Measurements from ENCODE around the gene RUVBL1. TPM values are rescaled to one million over a fixed set of nuclear protein-coding genes. Genes with fewer than 3 reads are reported as not detected.
A peak's percentile ranks its signal among the peaks of the same experiment; 100 is the strongest.

Gene RUVBL1
- total and polyA plus RNA-seq, 11 donors = 14.1 to 44.6 (median 26.2) TPM

DNA sequence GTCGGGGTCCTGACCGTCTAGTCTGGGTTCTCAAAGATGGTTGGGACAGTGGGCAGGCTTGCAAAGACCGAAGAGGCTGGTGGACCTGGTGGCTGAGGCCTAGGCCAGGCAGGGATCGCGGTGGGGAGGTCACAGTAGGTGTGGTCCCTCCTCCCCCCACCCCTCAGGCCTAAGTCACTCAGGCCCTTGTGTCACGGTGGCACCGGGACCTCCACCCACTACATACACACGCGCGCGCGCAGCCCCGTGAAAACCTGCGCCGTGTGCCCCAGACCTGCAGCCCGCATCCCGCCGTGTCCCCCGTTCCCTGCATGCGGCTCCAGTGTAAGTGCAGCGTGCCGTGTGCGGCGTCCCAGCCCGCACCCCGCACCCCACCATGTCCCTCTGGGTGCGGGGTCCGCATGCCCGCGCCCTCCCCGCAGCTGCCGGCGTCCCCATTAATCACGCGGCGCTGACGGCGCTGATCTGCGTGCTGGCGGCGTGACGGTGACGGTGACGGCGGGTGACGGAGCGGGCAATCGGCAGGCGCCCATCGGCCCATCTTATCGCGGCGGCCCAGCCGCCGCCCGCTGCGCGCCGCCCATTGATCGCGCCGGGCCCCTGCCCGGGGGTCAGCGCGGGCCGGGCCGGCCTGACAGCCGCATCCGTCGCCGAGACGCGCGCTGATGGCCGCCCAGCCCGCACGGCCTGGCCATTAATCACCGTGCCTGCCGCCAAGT is 47.0 kb downstream of the RUVBL1 start:
- H3K27ac ChIP-seq = peak overlapping the region in 4 of 12 donors; percentile 31 to 65 (median 46)
- 11 to 43% (median 19%) methylated on average over 21 to 79 of the region's 79 CpGs for WGBS, 4 donors
- H3K4me1 ChIP-seq = peaks cover 0 to 72% (median 31%) of the 10 kb centered on the region in 12 donors
- peak in 2 of 5 donors; percentile 43 to 50 for DNase-seq
- H3K27me3 ChIP-seq = no peaks in the 10 kb centered on the region
- intact Hi-C loops (cut with DNase I) = loop anchor here in 6 of 10 donors (5.0 to 10.0 kb wide), 6 partner anchors 46 to 531 kb away; partner anchors contain the start of gene RUVBL1 (in 1 of the 6)
- peak overlapping the region; percentile 20 to 63 (median 52) for H3K4me3 ChIP-seq
- no peaks in the 10 kb centered on the region for H3K9me3 ChIP-seq
- TF ChIP-seq POLR2A (IDR thresholded peaks at IDR 0.05) = peak in 1 of 2 donors; percentile 23
- TF ChIP-seq, protein P1, sequence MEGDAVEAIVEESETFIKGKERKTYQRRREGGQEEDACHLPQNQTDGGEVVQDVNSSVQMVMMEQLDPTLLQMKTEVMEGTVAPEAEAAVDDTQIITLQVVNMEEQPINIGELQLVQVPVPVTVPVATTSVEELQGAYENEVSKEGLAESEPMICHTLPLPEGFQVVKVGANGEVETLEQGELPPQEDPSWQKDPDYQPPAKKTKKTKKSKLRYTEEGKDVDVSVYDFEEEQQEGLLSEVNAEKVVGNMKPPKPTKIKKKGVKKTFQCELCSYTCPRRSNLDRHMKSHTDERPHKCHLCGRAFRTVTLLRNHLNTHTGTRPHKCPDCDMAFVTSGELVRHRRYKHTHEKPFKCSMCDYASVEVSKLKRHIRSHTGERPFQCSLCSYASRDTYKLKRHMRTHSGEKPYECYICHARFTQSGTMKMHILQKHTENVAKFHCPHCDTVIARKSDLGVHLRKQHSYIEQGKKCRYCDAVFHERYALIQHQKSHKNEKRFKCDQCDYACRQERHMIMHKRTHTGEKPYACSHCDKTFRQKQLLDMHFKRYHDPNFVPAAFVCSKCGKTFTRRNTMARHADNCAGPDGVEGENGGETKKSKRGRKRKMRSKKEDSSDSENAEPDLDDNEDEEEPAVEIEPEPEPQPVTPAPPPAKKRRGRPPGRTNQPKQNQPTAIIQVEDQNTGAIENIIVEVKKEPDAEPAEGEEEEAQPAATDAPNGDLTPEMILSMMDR (IDR thresholded peaks at IDR 0.05) = no peak
- peak in 3 of 4 donors; percentile 1 to 9 (median 8) for ATAC-seq
- H3K36me3 ChIP-seq = peaks cover 0 to 31% (median 16%) of the 10 kb centered on the region in 9 donors

DNA sequence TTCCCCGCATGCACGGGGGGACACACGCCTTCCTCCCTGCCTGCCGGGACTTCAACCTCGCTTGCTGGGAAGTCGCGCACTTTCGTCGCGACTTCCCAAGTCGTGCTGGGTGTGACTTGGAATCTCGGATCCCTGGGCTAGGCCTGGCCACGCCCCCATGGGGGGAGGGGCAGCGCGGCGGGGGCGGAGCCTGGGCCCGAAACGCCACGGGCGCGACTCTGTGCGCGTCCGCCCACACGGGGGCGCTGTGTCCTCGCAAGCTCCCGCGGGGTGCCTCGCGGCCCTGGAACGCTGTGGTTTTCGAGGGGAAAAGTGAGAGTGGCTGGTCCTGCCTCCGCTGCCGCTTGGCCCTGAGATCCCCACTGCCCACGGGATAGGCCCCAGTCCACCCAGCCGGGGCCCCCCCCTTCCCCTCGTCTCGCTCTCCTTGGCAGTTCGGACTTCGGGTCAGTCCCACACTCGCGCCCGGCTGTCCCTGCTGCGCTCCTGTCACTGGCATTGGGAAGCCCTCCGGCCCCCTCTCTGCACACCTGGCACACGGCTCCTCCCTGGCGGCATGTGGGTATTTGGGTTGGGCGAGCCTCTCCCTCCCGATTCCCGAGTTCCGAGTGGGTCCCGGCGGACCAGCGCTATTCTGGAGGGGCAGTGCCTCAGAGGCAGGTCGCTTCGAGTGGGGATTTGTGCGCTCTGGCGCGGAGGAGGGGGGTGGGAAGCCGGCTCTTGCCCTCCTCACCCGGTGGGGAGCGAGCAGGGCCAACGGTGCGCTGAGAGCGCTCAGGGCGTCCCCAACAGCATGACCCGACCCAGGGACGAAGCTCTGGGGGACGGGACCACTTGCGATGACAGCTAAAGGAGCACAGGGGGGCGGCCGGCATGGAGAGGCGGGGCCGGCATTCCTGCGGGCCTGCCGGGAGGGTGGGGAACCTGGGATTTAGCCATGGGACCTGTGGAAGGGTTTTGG is 47.8 kb downstream of the RUVBL1 start:
- no peaks in the 10 kb centered on the region for H3K27me3 ChIP-seq
- TF ChIP-seq, protein P1 (IDR thresholded peaks at IDR 0.05) = peak; percentile 94 to 99 (median 98)
- peak in 1 of 2 donors; percentile 36 for TF ChIP-seq POLR2A (IDR thresholded peaks at IDR 0.05)
- H3K4me3 ChIP-seq = peak overlapping the region; percentile 8 to 63 (median 52)
- peaks cover 0 to 36% (median 23%) of the 10 kb centered on the region in 9 donors for H3K36me3 ChIP-seq
- DNase-seq (peak; percentile 86 to 95 (median 91)), ATAC-seq (peak; percentile 81 to 91 (median 85))
- peaks cover 0 to 65% (median 29%) of the 10 kb centered on the region in 12 donors for H3K4me1 ChIP-seq
- intact Hi-C loops (cut with DNase I) = loop anchor here in 6 of 10 donors (5.0 to 10.0 kb wide), 6 partner anchors 46 to 531 kb away; partner anchors contain the start of gene RUVBL1 (in 1 of the 6)
- peak overlapping the region in 6 of 12 donors; percentile 26 to 60 (median 50) for H3K27ac ChIP-seq
- 5 to 8% (median 7%) methylated on average over 35 to 78 of the region's 78 CpGs for WGBS, 4 donors
- no peaks in the 10 kb centered on the region for H3K9me3 ChIP-seq

DNA sequence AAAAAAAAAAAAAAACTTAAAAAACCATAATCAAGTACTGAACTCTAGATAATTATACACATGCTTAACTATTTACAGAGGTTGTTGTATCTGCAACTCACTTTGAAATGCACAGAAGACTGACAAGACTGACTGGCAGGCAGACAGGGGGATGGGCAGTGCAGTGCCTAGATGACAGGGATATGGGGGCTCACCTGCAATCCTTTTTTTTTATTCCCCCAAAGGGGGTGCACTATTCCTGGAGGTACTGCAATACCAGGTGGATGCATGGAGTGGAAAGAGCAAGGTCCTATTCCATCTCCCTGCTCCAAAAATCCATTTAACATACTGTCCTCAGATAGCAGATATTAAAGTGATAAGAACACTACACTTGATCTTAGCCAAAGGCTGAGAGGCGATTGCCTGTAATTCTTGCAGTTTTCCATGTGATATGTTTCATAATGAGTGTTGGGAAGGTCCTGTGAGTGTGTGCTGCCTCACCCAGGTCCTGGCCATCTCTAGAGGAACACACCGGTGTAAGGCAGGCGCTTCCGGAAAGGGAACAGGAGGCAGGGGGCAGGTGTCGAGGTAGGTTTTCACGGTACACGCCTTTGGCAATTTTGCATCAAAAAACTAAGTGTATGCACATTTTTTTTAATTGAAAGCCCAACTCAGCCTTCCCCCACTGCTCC is 48.6 kb downstream of the RUVBL1 start:
- DNase-seq (no peak), ATAC-seq (no peak)
- H3K27ac ChIP-seq = peak overlapping the region in 8 of 12 donors; percentile 8 to 60 (median 29)
- intact Hi-C loops (cut with DNase I) = loop anchor here in 6 of 10 donors (5.0 to 10.0 kb wide), 6 partner anchors 47 to 532 kb away; partner anchors contain the start of gene RUVBL1 (in 1 of the 6)
- WGBS, 4 donors = 17 to 39% (median 24%) methylated on average over 7 of the region's 7 CpGs
- peaks cover 0 to 56% (median 27%) of the 10 kb centered on the region in 12 donors for H3K4me1 ChIP-seq
- peak overlapping the region in 11 of 12 donors; percentile 34 to 63 (median 53) for H3K4me3 ChIP-seq
- no peaks in the 10 kb centered on the region for H3K27me3 ChIP-seq
- no peaks in the 10 kb centered on the region for H3K9me3 ChIP-seq
- peaks cover 0 to 37% (median 31%) of the 10 kb centered on the region in 9 donors for H3K36me3 ChIP-seq
- no peak for TF ChIP-seq POLR2A (IDR thresholded peaks at IDR 0.05)
- TF ChIP-seq, protein P1 (IDR thresholded peaks at IDR 0.05) = no peak

Data from heart left ventricle (tissue), 16 donors.